ENCODE measurements around the gene FAM114A1.

The FAM114A1 gene

DNA sequence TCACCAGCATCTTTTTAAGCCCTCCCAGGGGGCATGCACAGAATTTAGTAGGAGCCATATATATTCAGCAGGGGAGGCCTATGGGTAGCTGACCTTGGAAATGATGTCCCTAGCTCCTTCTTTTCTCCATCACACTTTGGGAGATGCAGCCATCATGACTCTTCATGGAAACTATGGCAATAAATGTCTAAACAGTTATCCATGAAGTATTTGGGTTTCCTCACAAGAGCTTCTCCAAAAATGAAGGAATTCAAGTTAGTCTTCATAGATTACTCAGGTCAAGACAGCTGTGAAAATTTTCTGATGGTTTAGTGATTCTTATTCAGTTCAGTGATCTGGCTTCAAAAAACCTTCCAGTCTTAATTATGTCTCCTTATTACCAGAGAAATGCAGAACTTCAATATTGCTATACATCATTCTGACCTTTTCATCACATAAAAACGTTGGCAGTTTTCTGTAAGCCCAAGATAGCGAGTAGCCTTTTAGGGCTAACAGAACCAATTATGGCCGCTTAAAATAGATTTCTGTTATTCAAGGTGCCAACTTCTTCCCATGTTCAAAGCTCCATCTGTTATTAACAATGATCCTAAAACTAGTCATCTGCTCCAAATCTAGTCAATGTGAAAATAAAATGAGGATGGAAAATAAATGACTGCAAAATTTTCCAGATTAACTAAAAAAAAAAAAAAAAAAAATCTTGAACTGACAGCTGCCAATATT lies 112.1 kb downstream of the FAM114A1 start:
- no peak for DNase-seq

DNA sequence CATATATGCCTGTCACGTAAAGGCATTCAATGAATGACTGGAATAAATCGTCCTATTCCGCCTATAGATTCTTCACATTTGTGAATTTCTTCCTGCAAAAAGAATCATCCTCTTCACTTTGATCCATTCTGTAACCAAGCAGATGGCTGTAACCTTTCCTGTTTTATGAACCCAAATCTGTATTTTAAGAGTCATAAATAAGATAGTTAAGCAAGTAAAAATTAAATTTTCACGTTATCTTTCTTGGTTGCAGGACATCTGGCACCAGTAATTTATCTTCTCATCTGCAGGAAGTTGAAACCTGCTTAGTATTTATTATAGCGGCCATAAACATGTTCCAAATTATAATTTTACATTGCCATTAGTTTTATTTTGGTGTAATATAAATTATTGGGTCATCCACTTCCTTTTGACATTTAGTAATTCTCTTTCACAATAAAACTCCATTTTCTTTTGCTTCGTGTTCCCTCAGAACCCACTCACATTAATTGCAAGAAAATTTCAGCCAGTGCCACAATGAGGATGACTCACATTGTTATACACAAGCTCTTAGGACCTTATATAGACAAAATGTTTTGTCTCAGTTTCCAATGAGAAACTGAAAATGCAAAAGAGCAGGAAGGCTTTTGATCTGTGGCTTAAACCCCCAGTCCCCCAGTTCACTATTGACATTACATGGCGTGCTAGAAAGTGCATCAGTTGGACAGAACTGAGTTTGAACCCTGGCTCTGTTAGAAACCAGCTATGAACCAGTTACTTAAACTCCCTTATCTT lies 113.5 kb downstream of the FAM114A1 start:
- DNase-seq: no peak

DNA sequence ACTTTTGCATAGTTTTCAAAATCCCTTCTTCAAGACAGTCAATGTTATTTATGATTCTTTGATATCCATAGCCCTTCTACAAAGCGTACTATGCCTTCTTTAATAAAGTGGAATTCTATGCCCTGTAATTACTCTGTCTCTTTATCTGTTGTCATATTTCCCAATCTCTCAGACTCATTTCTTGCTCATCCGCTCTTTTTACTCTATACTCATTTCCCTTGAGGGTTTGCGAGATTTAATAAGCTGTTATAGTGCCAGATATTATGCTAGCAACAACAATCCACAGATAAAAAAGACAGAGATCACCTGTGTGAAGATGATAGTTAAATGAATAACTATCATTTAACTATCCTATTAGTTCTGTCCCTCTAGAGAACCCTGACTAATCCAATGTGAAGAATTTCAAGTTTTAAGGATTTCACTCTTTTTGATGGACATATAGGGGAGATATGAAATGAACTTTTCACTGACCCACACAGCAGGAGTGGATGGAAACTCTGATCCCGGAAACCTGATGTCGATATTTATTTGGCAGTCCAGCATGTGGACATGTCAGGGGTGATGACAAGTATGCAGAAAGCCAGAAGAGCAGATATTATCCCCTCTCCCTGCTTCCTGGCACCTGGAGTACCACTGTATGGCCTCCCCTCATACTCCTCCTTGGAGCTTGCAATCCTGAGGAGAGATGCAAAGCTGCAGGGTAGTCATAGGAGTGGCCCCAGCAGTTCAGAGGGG lies 114.9 kb downstream of the FAM114A1 start:
- DNase-seq: no peak

DNA sequence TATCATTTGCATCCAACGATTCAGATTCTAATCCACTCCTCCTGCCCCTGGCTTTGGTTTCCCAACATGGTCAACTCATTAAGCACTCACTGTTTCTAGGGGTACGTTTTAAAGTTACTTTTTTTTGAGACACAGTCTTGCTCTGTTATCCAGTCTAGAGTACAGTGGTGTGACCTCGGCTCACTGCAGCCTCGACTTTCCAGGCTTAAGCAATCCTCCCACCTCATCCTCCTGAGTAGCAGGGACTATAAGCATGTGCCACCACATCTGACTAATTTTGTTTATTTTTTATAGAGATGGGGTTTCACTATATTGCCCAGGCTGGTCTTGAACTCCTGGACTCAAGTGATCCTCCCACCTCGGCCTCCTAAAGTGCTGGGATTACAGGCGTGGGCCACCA lies 115.7 kb downstream of the FAM114A1 start:
- DNase-seq: no peak

DNA sequence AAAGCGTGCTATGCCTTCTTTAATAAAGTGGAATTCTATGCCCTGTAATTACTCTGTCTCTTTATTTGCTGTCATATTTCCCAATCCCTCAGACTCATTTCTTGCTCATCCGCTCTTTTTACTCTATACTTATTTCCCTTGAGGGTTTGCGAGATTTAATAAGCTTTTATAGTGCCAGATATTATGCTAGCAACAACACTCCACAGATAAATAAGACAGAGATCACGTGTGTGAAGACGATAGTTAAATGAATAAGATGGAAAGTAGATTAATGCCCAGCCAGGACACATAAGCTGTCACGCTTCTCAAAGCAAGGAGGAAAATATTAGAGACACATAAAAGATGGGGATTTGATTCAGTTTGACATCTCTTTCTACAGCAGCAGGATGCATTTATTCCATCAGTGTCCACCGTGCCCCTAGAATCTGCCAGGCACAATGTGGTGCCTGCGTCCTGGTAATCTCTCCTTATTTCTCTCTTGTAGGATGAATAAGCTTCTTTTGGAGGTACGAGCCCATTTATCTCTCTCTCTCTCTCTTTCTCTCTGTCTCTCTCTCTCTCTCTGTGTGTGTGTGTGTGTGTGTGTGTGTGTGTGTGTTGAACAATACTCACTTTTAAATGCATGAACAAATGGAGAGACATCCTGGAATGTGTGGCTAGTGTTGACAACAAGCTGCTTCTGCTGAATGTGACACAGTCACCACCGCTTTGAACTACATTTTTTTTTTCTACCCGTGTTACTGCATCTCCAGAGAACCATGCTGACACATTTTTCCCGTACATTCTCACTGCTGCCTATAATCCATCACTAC lies 116.4 kb downstream of the FAM114A1 start:
- DNase-seq: no peak

DNA sequence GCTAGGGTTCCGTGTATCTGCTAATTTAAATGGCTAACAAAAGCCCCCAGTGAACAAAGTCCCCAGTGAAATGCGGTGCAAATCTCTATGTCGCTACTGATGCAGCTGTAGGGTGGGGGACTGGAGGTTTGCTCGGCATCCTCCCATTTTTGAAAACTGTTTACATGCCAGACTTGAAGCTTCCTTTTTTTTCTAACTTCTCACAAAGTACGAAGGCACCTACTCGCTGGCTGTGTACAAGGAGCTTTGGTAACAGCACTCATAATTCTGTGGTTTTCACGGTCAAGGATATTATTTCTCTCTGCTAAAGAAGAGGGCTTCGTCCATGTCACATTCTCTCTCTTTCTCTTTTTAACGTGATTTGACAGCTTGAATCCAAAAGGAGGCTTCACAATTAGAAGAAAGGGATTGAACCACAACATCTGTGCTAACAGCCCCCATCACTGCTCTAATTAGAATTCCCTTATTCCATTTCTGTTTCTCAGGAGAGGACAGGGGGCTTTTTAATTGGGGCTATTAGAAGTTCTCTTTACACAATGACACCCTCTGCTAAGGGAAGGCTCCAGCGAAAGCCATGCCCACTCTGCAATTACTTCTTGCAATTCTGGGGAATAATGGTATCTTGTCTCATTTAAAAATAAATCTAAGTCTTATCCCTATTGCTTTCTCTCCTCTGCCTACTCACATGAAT lies 117.9 kb downstream of the FAM114A1 start:
- no peak for DNase-seq

DNA sequence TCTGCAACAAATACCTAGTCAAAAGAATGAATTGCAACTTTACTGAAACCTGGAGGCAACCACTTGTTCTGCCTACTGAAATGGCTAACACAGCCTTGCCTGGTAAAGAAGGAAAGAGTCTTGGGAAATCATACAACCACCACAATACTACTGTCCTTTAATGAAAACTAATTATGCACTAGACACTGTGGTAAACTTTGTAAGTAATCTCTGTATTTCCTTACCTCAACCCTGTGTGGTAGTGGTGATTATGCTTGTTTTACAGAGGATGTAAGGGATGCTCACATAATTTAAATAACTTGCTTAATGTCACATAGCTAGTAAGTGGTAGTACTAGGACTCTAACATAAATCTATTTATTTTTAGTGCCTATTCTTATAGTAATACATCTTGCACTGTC lies 119.9 kb downstream of the FAM114A1 start:
- no peak for DNase-seq

DNA sequence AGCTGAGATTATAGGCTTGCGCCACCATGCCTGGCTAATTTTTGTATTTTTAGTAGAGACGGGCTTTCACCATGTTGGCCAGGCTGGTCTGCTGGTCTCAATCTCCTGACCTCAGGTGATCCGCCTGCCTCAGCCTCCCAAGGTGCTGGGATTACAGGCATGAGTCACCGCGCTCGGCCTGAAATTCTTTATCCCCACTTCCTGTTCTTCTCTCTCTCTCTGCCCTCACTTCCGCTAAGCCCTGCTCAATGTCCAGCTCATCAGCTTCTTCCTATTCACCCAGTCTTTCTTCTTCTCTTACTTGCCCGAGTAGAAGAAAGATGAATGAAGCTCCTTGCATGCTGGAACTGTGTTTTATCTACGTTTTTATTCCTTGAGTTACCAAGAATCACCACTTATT lies 120.7 kb downstream of the FAM114A1 start:
- peak; percentile 18 for DNase-seq

DNA sequence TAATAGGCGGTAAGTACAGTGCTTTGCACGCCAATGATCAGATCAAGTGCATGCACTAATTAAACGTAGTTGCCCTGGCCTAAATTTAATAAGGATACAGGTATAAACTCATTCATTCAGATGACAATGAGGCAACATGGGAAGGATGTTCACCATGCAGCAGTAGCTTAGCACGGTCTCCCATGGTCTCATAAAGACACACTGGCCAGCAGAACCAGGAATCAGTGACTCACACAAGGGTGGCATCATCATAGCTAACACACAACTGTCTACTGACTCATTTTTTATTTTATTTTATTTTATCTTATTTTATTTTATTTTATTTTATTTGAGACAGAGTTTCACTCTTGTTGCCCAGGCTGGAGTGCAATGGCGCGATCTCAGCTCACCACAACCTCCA lies 121.9 kb downstream of the FAM114A1 start:
- no peak for DNase-seq

DNA sequence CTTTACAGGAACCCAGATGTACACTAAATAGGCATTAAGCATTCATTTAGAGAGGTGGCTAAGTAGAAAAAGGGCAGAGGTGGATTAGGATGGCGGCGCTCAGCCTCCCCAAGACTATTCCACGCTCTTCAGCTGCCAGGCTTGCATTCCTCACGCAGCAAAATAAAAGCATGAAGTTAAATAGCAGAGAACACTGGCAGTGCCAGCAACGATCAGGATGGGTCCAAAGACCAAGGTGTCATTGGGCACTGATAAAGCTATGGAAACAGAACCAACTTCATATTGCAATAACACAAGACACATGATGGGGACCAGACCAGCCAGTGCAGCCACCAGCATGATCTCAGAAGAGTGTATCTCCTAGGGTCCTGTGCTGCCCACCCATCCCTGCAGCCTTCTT lies 122.6 kb downstream of the FAM114A1 start:
- DNase-seq: no peak

DNA sequence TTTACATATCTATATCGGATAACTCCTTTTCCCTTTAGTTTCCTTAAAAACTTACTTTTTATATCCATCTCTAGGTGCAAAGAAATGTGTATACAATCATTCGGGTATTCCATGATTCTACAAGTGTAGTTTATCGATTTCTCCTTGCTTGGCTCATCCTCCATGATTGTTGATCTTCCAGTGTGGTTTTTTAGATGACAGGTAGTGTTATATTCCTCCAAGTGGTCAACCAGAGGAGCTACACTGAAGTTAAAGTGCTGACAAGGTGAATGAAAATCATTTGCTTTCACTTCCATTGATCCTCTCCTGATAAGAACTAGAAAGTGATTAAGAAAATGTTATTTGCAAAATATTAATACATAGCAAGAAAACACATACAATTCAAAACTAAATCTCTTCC lies 126.1 kb downstream of the FAM114A1 start:
- DNase-seq: no peak

DNA sequence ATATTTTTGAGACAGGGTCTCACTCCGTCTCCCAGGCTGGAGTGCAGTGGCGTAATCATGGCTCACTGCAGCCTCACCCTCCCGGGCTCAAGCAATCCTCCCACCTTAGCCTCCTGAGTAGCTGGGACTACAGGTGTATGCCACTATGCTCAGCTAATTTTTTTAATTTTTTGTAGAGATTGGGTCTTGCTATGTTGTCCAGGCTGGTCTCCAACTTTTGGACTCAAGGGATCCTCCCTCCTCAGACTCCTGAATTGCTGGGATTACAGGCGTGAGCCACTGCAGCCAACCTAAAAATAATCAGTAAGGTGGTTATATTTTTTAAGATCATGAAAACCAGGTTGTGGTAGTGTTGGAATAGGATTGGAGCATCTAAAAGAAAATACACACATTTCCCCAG lies 126.5 kb downstream of the FAM114A1 start:
- DNase-seq: no peak
